Coronary artery (tissue), 2 donors: ENCODE data around the gene INF2.
"Not testable (repeated sequence)": the region's sequence is repeated elsewhere in the genome, so short reads cannot be mapped to it uniquely, and the experiment has no call there.

Experiments
- DNase-seq: peaks from one replicate; pipeline ENCODE4 v3.0.0-alpha.2; 2017; ENCODE audit warnings: low spot score
- H3K27ac ChIP-seq, 2 donors: fragments of 200-600 bp; sonication (generic); one replicate each; pipeline ENCODE4 v1.5.1; 2016 to 2019
- H3K4me3 ChIP-seq: fragments of 200-600 bp; sonication (generic); 2 replicates; pipeline ENCODE4 v1.5.1; 2016; ENCODE audit warnings: mild to moderate bottlenecking, moderate library complexity
- CTCF ChIP-seq: fragments of 200-600 bp; sonication (generic); IDR thresholded peaks from one replicate; pipeline ENCODE4 v1.5.1; 2019; ENCODE audit warnings: antibody characterized with exemption

Gene INF2

GRCh38 chr14:104747876-104748275, 58.5 kb downstream of the INF2 start:
- Histone ChIP-seq H3K27ac (peak overlapping the region; percentile 59 to 88), H3K4me3 (no peak overlapping the region)
- DNase-seq: no peak
- TF ChIP-seq CTCF: no peak

GRCh38 chr14:104749111-104749649, 59.8 kb downstream of the INF2 start:
- no peak for TF ChIP-seq CTCF
- Histone ChIP-seq H3K27ac (peak overlapping the region in 1 of 2 donors; percentile 61), H3K4me3 (no peak overlapping the region)
- DNase-seq: no peak

- Histone ChIP-seq H3K4me3 (no peak overlapping the region), H3K27ac (peak overlapping the region in 1 of 2 donors; percentile 61)
- DNase-seq: no peak
- TF ChIP-seq CTCF: no peak
Measured at GRCh38 chr14:104750056-104750752, 60.8 kb downstream of the INF2 start.

- not testable (repeated sequence) for H3K4me3 ChIP-seq, DNase-seq
- peak overlapping the region in 1 of 2 donors; percentile 61 for H3K27ac ChIP-seq
Measured at GRCh38 chr14:104750753-104751057, 61.3 kb downstream of the INF2 start.

- no peak for TF ChIP-seq CTCF
- no peak for DNase-seq
- Histone ChIP-seq H3K4me3 (peak overlapping the region; percentile 99), H3K27ac (peak overlapping the region; percentile 60 to 88)
Measured at GRCh38 chr14:104751539-104752422, 62.4 kb downstream of the INF2 start.

GRCh38 chr14:104752423-104752734, 63.0 kb downstream of the INF2 start:
- TF ChIP-seq CTCF: no peak
- no peak for DNase-seq
- peak overlapping the region; percentile 60 to 88 for H3K27ac ChIP-seq
- H3K4me3 ChIP-seq: peak overlapping the region; percentile 99

GRCh38 chr14:104752735-104753527, 63.5 kb downstream of the INF2 start, which contains the start of gene SIVA1:
TSS of gene SIVA1 (plus strand) at chr14:104753147. CDS start at chr14:104753202, 55 bp downstream.
- peak within 1 kb of the TSS; percentile 99 for H3K4me3 ChIP-seq
- no peak for TF ChIP-seq CTCF
- H3K27ac ChIP-seq: peak within 1 kb of the TSS; percentile 60 to 88
- DNase-seq: peak; percentile 100
